Motor neuron (in vitro differentiated cells): ENCODE data around the gene MIPOL1. TPM values are rescaled to one million over a fixed set of nuclear protein-coding genes. Genes with fewer than 3 reads are reported as not detected.
"Not testable (repeated sequence)": the region's sequence is repeated elsewhere in the genome, so short reads cannot be mapped to it uniquely, and the experiment has no call there.

Experiments
- ATAC-seq, 8 experiments: fragments of 200-7000 bp; cut with Tn5 transposase; replicated peaks in 6 of 8; 2 replicates each; pipeline ENCODE4 v1.8.0; 2021; ENCODE audit warnings: mild to moderate bottlenecking in 8 of 8, moderate library complexity in 8 of 8
- H3K27ac ChIP-seq, 2 donors: fragments of 250-450 bp; sonication (Bioruptor Pico); 2 replicates each; pipeline ENCODE4 v1.9.0; 2021; ENCODE audit warnings: antibody characterized with exemption in 2 of 2, mild to moderate bottlenecking in 2 of 2, moderate library complexity in 1 of 2
- H3K4me1 ChIP-seq, 2 donors: fragments of 250-450 bp; sonication (Bioruptor Pico); replicated peaks in 1 of 2; 2 replicates each; pipeline ENCODE4 v1.6.1; 2021; ENCODE audit warnings: antibody characterized with exemption in 2 of 2, mild to moderate bottlenecking in 2 of 2, moderate library complexity in 1 of 2
- H3K4me3 ChIP-seq, 5 donors: fragments of 250-450 bp; sonication (Bioruptor Pico); 2 replicates each; pipeline ENCODE4 v1.9.0; 2021; ENCODE audit warnings: antibody characterized with exemption in 5 of 5, mild to moderate bottlenecking in 5 of 5, moderate library complexity in 4 of 5
- WGBS, 10 experiments: fragments of 450-650 bp; shearing (Covaris generic); methylation state at CpG; one replicate each; pipeline ENCODE4 v1.0.0; 2022; 5-methylcytosine and 5-hydroxymethylcytosine counted together
- in situ Hi-C, 9 experiments: fragments of 400-800 bp; cut with MboI; loops; one replicate each; pipeline ENCODE4 v1.15.0; 2021; ENCODE audit warnings: low sequenced_read_pairs in 9 of 9, low pct_unique_long_range_greater_than_20kb in 2 of 9; ENCODE audit not compliant: unreplicated experiment in 9 of 9
- total RNA-seq, 8 experiments: library from RNA; unstranded; fragments of 300-600 nt; gene quantifications; 2 replicates each; pipeline versions ENCODE4 v1.2.3 to v1.2.4, GENCODE V29; 2022

MIPOL1 gene
- total RNA-seq, 8 experiments from 2014 or later, result 7.0 to 28.0 (median 14.3) TPM

DNA sequence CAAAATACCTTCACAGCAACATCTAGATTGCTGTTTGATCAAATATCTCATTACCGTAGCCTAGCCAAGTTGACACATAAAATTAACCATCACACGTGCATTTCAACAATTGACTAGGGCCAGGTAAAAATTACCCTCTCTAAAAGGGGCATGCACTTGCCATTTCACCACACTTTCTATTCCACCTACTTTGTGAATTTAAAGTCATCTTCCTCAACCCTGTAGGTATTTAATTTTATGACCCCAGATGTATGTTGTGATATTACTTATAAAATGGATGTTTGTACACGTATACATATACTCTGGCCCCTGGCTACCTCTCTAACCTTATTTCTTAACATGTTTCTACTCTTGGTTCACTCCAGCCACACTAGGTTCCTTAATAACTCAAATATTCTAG, 237.1 kb downstream of the MIPOL1 start:
- WGBS, 10 experiments, result 83 to 100% (median 100%) methylated on average over 1 to 3 of the region's 3 CpGs; no CpG with 5 or more reads in 1 of the 10 experiments
- ATAC-seq, result no peak
- H3K4me1 ChIP-seq, result peaks cover 0 to 3% of the 10 kb centered on the region in 2 donors
- H3K27ac ChIP-seq, result no peak overlapping the region
- in situ Hi-C loops, result no loop called here
- H3K4me3 ChIP-seq, result no peak overlapping the region

DNA sequence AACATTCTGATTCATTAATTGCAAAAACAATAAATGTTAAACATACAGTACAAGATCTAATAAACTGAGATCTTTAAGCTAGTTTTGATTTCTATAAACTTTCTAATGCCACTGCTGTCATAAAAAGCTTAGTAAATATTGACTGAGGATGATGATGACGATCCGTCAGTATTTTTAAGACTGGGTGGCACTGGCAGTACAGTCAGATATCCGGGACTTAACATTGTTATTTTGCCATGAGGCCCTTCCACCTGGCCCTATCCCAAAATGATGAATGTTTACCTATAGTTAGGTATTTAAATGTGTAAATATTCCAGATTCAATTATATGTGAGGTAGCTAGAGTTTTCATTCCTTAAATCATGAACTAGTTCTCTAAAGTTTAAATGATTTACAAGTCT, 238.8 kb downstream of the MIPOL1 start:
- WGBS, 10 experiments, result 80 to 100% (median 95%) methylated on average over 1 to 3 of the region's 3 CpGs; no CpG with 5 or more reads in 2 of the 10 experiments
- in situ Hi-C loops, result no loop called here
- H3K4me1 ChIP-seq, result peaks cover 0 to 3% of the 10 kb centered on the region in 2 donors
- no peak overlapping the region for H3K4me3 ChIP-seq
- no peak for ATAC-seq
- no peak overlapping the region for H3K27ac ChIP-seq

DNA sequence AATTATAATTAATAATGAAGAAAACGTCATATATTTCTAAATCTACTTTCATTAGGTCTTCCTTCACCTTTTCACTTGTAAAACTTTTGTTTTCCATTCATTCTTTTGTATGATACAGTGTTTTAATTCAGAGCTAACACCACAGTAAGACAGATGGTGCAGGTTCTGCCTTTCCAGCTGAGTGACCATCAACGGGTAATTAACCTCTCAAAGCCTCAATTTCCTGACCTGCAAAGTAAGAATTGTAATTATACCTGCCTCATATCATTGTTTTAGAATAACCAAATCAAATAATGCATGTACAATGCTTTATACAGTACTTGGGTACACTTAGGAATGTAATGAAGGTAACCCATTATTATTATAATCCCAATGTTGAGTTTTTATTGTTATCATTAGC, 239.8 kb downstream of the MIPOL1 start:
- 0 to 75% (median 26%) methylated on average over 1 to 2 of the region's 2 CpGs; no CpG with 5 or more reads in 1 of the 10 experiments for WGBS, 10 experiments
- ATAC-seq, result no peak
- in situ Hi-C loops, result no loop called here
- Histone ChIP-seq H3K4me3 (no peak overlapping the region), H3K27ac (no peak overlapping the region), H3K4me1 (peaks cover 0 to 3% of the 10 kb centered on the region in 2 donors)

DNA sequence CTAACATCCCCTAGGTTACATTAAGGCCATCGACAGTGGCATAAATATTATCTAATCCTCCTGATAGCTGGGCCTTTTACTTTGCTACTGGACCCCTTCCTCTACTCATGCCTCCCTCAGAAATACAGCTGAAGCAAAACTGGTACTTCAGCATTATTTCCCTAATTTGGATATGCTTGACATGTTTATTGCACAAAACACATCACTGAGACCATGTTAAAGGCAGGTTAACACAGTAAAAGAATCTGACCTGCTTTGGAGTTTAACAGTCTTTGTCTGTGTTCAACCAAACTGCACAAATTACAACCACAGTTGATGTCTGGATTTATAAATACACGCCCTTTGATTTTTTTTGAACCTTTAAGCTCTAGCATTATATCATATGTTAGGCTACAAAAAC, 240.7 kb downstream of the MIPOL1 start:
- H3K4me1 ChIP-seq, result peaks cover 0 to 3% of the 10 kb centered on the region in 2 donors
- no peak overlapping the region for H3K27ac ChIP-seq
- no peak overlapping the region for H3K4me3 ChIP-seq
- in situ Hi-C loops, result no loop called here
- WGBS, 10 experiments, result 73 to 100% (median 88%) methylated on average over 1 to 2 of the region's 2 CpGs; no CpG with 5 or more reads in 1 of the 10 experiments
- no peak for ATAC-seq

DNA sequence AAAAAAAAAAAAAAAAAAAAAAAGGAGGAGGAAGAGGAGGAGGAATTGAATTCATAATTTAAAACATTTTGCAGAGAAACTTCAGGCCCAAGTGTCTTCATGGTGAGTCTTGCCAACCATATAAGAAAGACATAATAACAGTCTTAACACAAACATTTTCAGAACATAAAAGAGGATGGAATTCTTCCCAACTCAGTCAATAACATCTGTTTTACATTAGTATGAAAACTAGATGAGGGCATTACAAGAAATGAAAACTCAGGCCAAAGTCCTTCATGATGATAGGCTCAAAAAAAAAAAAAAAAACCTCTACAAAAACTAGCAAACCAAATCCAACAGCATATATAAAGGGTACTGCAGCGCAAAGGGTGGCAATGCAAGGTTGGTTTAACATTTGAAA, 245.7 kb downstream of the MIPOL1 start:
- Histone ChIP-seq H3K27ac (no peak overlapping the region), H3K4me3 (no peak overlapping the region), H3K4me1 (no peaks in the 10 kb centered on the region)
- peak in 1 of 8 experiments; percentile 34 for ATAC-seq
- in situ Hi-C loops, result no loop called here
- WGBS, 10 experiments, result 83 to 100% (median 100%) methylated on average over 1 of the region's 1 CpG; no CpG with 5 or more reads in 2 of the 10 experiments

DNA sequence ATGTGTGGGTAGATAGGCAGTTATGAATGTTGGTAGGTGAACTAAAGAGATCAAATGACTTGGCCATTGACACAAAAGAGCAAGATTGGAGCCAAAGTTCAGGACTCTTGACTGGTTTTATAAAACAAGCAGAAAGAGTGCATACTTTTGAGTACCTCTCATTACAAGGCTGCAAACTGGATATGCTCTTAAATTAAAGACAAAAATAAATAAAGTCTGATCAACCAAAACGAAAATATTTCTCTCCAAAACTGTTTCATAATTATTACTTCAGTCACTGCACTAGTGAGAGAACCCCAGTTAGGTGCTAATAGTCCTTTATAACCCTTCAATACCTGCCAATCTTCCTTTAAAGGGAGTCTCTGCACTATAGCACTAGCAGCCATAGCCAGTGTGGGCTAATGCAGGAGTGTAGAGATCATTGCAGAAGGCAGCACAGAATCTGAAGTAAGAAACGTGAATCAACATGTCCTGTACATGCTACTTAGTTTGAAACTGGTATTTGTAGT, 250.2 kb downstream of the MIPOL1 start:
- Histone ChIP-seq H3K27ac (no peak overlapping the region), H3K4me3 (no peak overlapping the region), H3K4me1 (no peaks in the 10 kb centered on the region)
- in situ Hi-C loops, result no loop called here
- WGBS, 10 experiments, result 17 to 88% (median 53%) methylated on average over 1 to 2 of the region's 2 CpGs
- ATAC-seq, result no peak

DNA sequence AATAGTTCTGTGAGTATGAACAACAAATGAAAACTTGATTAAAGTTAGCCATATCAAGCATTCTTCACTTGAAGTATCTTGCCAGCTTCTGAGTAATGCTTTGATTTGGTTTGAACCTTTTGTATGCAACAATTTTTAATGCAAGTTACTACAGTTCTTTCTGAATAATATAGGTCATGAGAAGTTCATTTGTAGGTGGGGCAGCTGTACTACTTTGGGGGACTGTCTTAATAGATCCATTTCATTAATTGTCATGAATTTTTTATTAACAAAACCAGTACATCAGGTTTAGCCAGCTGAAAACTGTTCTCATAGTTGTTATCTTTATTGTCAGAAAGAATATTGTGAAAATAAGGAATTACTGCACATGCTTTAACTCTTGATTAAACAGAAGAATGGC, 254.6 kb downstream of the MIPOL1 start:
- in situ Hi-C loops, result no loop called here
- ATAC-seq, result no peak
- H3K27ac ChIP-seq, result no peak overlapping the region
- no peaks in the 10 kb centered on the region for H3K4me1 ChIP-seq
- H3K4me3 ChIP-seq, result no peak overlapping the region

DNA sequence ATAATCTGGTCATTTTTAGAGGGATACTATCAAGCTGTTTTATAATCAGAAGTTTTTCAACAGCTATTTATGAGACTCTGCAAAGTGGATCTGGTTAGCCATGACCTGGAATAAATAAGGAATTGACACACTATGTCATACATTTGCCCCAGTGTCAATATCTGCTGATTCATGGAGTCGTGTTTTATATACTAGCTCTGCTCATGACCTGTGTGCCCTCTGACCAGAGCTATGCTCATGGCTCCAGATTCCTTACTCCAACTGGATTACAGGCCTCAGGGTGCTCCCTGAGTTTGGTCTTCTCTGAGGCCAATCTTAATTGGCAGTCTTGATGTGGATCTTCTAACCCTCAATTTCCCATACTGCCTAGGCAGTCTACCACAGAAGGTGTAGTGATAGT, 256.2 kb downstream of the MIPOL1 start:
- ATAC-seq, result no peak
- no peak overlapping the region for H3K4me3 ChIP-seq
- in situ Hi-C loops, result no loop called here
- H3K4me1 ChIP-seq, result no peaks in the 10 kb centered on the region
- 60 to 100% (median 88%) methylated on average over 1 of the region's 1 CpG; no CpG with 5 or more reads in 3 of the 10 experiments for WGBS, 10 experiments
- no peak overlapping the region for H3K27ac ChIP-seq

DNA sequence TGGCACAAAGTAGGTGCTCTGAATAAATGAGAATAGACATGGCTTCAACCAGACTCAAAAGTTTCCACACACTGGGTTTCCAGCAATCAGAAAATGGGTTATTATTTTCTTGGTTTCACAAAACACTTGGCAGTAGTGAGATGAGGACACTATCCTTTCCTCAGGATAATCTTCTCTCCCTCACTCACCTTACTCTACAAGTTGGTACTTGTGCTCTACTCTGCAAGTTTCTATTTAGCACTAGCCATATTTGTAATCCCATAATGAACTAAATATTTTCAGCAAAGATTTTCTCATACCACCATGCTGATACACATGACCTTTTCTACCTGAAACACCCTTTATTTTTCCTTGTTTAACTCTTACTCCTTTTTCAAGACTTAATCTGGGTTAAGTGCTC, 259.6 kb downstream of the MIPOL1 start:
- no peak for ATAC-seq
- H3K4me3 ChIP-seq, result no peak overlapping the region
- in situ Hi-C loops, result no loop called here
- no peaks in the 10 kb centered on the region for H3K4me1 ChIP-seq
- H3K27ac ChIP-seq, result no peak overlapping the region

DNA sequence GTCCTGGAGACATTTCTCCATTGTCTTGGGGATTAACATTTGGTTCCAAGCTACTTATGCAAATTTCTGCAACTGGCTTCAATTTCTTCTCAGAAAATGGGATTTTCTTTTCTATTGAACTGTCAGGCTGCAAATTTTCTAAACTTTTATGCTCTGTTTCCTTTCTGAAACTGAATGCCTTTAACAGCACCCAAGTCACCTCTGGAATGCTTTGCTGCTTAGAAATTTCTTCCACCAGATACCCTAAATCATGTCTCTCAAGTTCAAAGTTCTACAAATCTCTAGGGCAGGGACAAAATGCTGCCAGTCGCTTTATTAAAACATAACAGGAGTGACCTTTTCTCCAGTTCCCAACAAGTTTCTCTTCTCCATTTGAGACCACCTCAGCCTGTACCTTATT, 264.7 kb downstream of the MIPOL1 start:
- H3K27ac ChIP-seq, in situ Hi-C loops, ATAC-seq, H3K4me1 ChIP-seq, H3K4me3 ChIP-seq: not testable (repeated sequence)
- WGBS, 10 experiments, result 60 to 100% (median 100%) methylated on average over 1 of the region's 1 CpG; no CpG with 5 or more reads in 1 of the 10 experiments

DNA sequence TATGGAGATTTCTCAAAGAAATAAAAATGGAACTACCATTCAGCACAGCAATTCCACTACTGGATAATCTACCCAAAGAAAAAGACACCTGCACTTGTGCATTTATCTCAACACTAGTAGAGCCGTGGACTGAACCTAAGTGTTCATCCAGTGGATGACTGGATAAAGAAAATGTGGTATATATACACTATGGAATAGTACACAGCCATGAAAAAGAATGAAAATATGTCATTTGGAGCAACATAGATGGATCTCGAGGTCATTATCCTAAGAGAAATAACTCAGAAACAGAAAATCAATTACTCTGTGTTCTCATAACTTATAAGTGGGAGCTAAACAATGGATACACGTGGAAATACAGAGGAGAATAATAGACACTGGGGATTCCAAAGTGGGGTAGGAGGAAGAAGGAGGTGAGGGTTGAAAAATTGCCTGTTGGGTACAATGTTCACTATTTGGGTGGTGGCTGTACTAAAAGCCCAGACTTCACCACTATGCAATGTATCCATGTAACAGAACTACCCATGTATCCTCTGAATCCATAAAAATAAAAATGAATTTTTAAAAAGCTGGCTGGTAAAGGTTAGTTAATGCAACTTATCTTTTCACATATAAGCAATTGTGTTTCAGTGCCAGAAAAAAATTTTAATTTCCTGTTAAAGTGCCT, 266.6 kb downstream of the MIPOL1 start:
- no peak for ATAC-seq
- Histone ChIP-seq H3K27ac (no peak overlapping the region), H3K4me1 (no peaks in the 10 kb centered on the region), H3K4me3 (no peak overlapping the region)
- in situ Hi-C loops, result no loop called here
- 84 to 100% (median 93%) methylated on average over 2 to 3 of the region's 3 CpGs; no CpG with 5 or more reads in 1 of the 10 experiments for WGBS, 10 experiments

DNA sequence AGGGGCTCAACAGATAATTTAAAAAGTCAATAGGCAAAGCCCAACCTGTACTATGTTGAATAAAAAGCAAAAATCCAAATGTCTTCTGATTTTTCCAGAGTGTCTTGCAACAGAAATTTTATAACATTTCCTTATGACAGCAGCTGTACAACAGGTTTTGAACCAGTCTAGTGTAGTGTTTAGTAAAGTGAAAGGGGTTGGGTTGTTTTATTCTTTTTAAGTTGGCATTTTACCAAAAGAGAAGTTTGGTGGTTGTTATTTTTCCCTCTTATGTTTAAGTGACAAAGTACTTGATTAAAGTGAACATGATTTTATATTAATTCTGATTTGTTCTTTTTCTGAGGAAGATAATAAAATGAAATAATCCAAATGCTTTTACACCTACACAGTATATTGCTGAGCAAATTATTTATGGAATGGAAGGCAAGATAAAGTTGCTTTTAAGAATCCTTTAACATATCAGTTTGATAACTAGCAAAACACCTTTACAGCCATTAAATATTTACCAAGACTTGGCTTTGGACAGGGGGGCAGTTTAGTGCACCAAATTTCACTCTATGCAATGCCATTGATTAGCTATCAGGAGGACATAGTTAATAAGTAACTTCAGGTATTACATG, 268.4 kb downstream of the MIPOL1 start:
- in situ Hi-C loops, result no loop called here
- H3K4me1 ChIP-seq, result no peaks in the 10 kb centered on the region
- ATAC-seq, result no peak

DNA sequence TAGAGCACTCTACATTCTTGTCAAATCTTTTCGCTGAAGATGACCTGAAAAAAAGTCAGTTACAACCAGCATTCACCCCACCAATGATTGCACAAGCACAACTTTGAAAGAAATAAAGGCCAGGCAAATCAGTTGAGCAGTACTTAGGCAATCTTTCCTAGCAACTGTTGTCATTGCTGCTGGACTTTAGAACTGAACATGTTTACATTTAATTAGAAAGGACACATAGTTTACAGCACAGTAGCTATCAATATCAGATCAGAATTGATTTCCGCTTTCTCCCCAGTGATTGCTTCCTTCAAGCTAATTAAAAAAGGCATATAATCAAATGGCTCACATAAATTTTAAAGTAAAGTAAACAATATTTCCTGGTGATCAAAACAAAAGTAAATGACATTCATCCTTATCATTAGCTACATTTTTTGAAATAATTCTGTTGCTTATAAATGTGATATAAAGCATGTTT, 268.9 kb downstream of the MIPOL1 start:
- H3K4me3 ChIP-seq, result no peak overlapping the region
- peak in 1 of 8 experiments; percentile 66 for ATAC-seq
- no peaks in the 10 kb centered on the region for H3K4me1 ChIP-seq
- in situ Hi-C loops, result no loop called here
- WGBS, 10 experiments, result 72 to 100% (median 95%) methylated on average over 1 to 2 of the region's 2 CpGs; no CpG with 5 or more reads in 1 of the 10 experiments
- H3K27ac ChIP-seq, result no peak overlapping the region

More for the DNA sequence above, 268.4 kb downstream of the MIPOL1 start:
- Histone ChIP-seq H3K27ac (no peak overlapping the region), H3K4me3 (no peak overlapping the region)

DNA sequence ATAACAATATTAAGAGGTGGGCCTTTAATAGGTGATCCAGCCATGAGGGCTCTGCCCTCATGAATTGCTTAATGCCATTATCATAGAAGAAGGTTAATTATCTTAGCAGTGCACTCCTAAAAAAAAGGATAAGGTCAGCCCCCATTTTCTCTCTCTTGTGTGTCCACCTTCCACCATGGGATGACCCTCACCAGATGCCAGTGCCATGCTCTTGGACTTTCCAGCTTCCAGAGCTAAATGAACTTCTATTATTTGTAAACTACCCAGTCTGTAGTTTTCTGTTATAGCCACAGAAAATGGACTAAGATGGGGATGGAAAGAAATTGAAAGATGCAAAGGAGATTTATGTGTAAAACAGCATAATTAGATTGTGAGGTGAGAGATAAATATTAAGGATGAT, 271.9 kb downstream of the MIPOL1 start:
- Histone ChIP-seq H3K4me3 (no peak overlapping the region), H3K4me1 (no peaks in the 10 kb centered on the region), H3K27ac (no peak overlapping the region)
- in situ Hi-C loops, result no loop called here
- ATAC-seq, result no peak
